ENCODE results near the gene CDC25B.
A peak's percentile ranks its signal among the peaks of the same experiment; 100 is the strongest.

The CDC25B gene

GRCh38 chr20:3764659-3765058 is 31.5 kb upstream of the CDC25B start:
- DNase-seq, result no peak

GRCh38 chr20:3765171-3765882 is 30.8 kb upstream of the CDC25B start:
- no peak for DNase-seq

- no peak for DNase-seq
Measured at GRCh38 chr20:3766422-3767109, 29.5 kb upstream of the CDC25B start.

- no peak for DNase-seq
Measured at GRCh38 chr20:3767110-3767426, 29.0 kb upstream of the CDC25B start.

GRCh38 chr20:3767427-3768341 is 28.4 kb upstream of the CDC25B start, which contains the start of gene ADISSP:
Gene ADISSP, minus strand, starts transcription at chr20:3767753. Its CDS starts 7,653 bp downstream, at chr20:3760100.
- DNase-seq, result peak; percentile 96

- DNase-seq, result peak; percentile 68
Measured at GRCh38 chr20:3768342-3769130, 27.6 kb upstream of the CDC25B start.

- DNase-seq, result no peak
Measured at GRCh38 chr20:3771552-3772058, 24.5 kb upstream of the CDC25B start.

- DNase-seq, result no peak
Measured at GRCh38 chr20:3775457-3776108, 20.5 kb upstream of the CDC25B start.

GRCh38 chr20:3777381-3777715 is 18.8 kb upstream of the CDC25B start:
- no peak for DNase-seq

GRCh38 chr20:3777716-3778629 is 18.1 kb upstream of the CDC25B start:
- DNase-seq, result peak; percentile 23

GRCh38 chr20:3778976-3779375 is 17.1 kb upstream of the CDC25B start:
- no peak for DNase-seq

- peak; percentile 77 for DNase-seq
Measured at GRCh38 chr20:3781153-3781910, 14.8 kb upstream of the CDC25B start, which contains the start of gene SPEF1. Gene SPEF1, minus strand, starts transcription at chr20:3781448. Its CDS starts 161 bp downstream, at chr20:3781287.

- no peak for DNase-seq
Measured at GRCh38 chr20:3782597-3782996, 13.5 kb upstream of the CDC25B start.

GRCh38 chr20:3783068-3783489 is 13.0 kb upstream of the CDC25B start:
- no peak for DNase-seq

- DNase-seq, result no peak
Measured at GRCh38 chr20:3783511-3784195, 12.5 kb upstream of the CDC25B start.

- peak; percentile 7 for DNase-seq
Measured at GRCh38 chr20:3784216-3784853, 11.8 kb upstream of the CDC25B start.

GRCh38 chr20:3784863-3785239 is 11.3 kb upstream of the CDC25B start:
- no peak for DNase-seq

GRCh38 chr20:3785240-3786125 is 10.6 kb upstream of the CDC25B start:
- DNase-seq, result no peak

Data from T1000 (cell line).